Parathyroid adenoma (tissue), 2 donors: ENCODE data around the gene TMEM63C.

Experiments used
- H2AFZ ChIP-seq: fragments of 300-600 bp; sonication (generic); one replicate; pipeline ENCODE4 v1.7.0; 2017; ENCODE audit warnings: antibody characterized with exemption, mild to moderate bottlenecking
- H3K27ac ChIP-seq: fragments of 300-600 bp; sonication (generic); one replicate; pipeline ENCODE4 v1.7.0; 2017
- H3K27me3 ChIP-seq: fragments of 300-600 bp; sonication (generic); one replicate; pipeline ENCODE4 v1.7.0; 2017; ENCODE audit warnings: low read length; ENCODE audit not compliant: control insufficient read depth, insufficient read depth
- H3K36me3 ChIP-seq: fragments of 300-600 bp; sonication (generic); one replicate; pipeline ENCODE4 v1.7.0; 2017; ENCODE audit warnings: low read length; ENCODE audit not compliant: control insufficient read depth, insufficient read depth
- H3K4me1 ChIP-seq: fragments of 300-600 bp; sonication (generic); one replicate; pipeline ENCODE4 v1.7.0; 2017; ENCODE audit warnings: control low read depth
- H3K4me2 ChIP-seq: fragments of 300-600 bp; sonication (generic); one replicate; pipeline ENCODE4 v1.7.0; 2017; ENCODE audit warnings: low read length
- H3K4me3 ChIP-seq: fragments of 300-600 bp; sonication (generic); one replicate; pipeline ENCODE4 v1.7.0; 2017; ENCODE audit warnings: low read depth, low read length
- H3K79me2 ChIP-seq: fragments of 300-600 bp; sonication (generic); one replicate; pipeline ENCODE4 v1.7.0; 2017; ENCODE audit warnings: control low read depth
- H3K9ac ChIP-seq: fragments of 300-600 bp; sonication (generic); one replicate; pipeline ENCODE4 v1.7.0; 2017; ENCODE audit warnings: mild to moderate bottlenecking
- H3K9me3 ChIP-seq: fragments of 300-600 bp; sonication (generic); one replicate; pipeline ENCODE4 v1.7.0; 2017; ENCODE audit warnings: low read length; ENCODE audit not compliant: control insufficient read depth
- CTCF ChIP-seq: fragments of 300-600 bp; sonication (generic); IDR thresholded peaks from one replicate; pipeline ENCODE4 v1.7.0; 2017; ENCODE audit warnings: antibody characterized with exemption, mild to moderate bottlenecking
- donor health status: primary hyperparathyroidism.

Gene TMEM63C

GRCh38 chr14:77143071-77143470 lies 38.5 kb upstream of the TMEM63C start:
- Histone ChIP-seq H3K27me3 (peaks cover 13% of the 10 kb centered on the region), H3K4me1 (peaks cover 17% of the 10 kb centered on the region), H3K27ac (no peak overlapping the region), H3K79me2 (no peaks in the 10 kb centered on the region), H3K36me3 (no peaks in the 10 kb centered on the region), H3K4me3 (no peak overlapping the region), H3K9me3 (no peaks in the 10 kb centered on the region), H3K9ac (no peak overlapping the region), H2AFZ (no peak overlapping the region), H3K4me2 (no peak overlapping the region)
- no peak for TF ChIP-seq CTCF

- no peak overlapping the region for H3K9ac ChIP-seq
- no peak overlapping the region for H3K27ac ChIP-seq
- no peak overlapping the region for H2AFZ ChIP-seq
- no peaks in the 10 kb centered on the region for H3K36me3 ChIP-seq
- H3K4me2 ChIP-seq: no peak overlapping the region
- peaks cover 15% of the 10 kb centered on the region for H3K4me1 ChIP-seq
- no peaks in the 10 kb centered on the region for H3K9me3 ChIP-seq
- peaks cover 8% of the 10 kb centered on the region for H3K27me3 ChIP-seq
- TF ChIP-seq CTCF: no peak
- H3K4me3 ChIP-seq: no peak overlapping the region
- H3K79me2 ChIP-seq: no peaks in the 10 kb centered on the region
Measured at GRCh38 chr14:77144412-77145115, 37.0 kb upstream of the TMEM63C start.

- Histone ChIP-seq H3K27me3 (peaks cover 8% of the 10 kb centered on the region), H3K27ac (no peak overlapping the region), H3K4me3 (no peak overlapping the region)
Measured at GRCh38 chr14:77145975-77146740, 35.4 kb upstream of the TMEM63C start.

GRCh38 chr14:77148510-77149231 lies 32.9 kb upstream of the TMEM63C start:
- H3K27ac ChIP-seq: no peak overlapping the region
- no peak overlapping the region for H3K9ac ChIP-seq
- H3K4me2 ChIP-seq: no peak overlapping the region
- no peaks in the 10 kb centered on the region for H3K36me3 ChIP-seq
- H2AFZ ChIP-seq: no peak overlapping the region
- no peak overlapping the region for H3K4me3 ChIP-seq
- peaks cover 10% of the 10 kb centered on the region for H3K4me1 ChIP-seq
- H3K27me3 ChIP-seq: no peaks in the 10 kb centered on the region
- no peaks in the 10 kb centered on the region for H3K9me3 ChIP-seq
- no peak for TF ChIP-seq CTCF
- H3K79me2 ChIP-seq: no peaks in the 10 kb centered on the region

More at GRCh38 chr14:77145975-77146740, 35.4 kb upstream of the TMEM63C start:
- H2AFZ ChIP-seq: no peak overlapping the region
- H3K4me1 ChIP-seq: peaks cover 7% of the 10 kb centered on the region
- no peak overlapping the region for H3K4me2 ChIP-seq
- no peak for TF ChIP-seq CTCF
- H3K9me3 ChIP-seq: no peaks in the 10 kb centered on the region
- H3K36me3 ChIP-seq: no peaks in the 10 kb centered on the region
- no peak overlapping the region for H3K9ac ChIP-seq
- no peaks in the 10 kb centered on the region for H3K79me2 ChIP-seq
